Measurements from ENCODE around the gene MAPRE2. TPM values are rescaled to one million over a fixed set of nuclear protein-coding genes. Genes with fewer than 3 reads are reported as not detected.

The MAPRE2 gene
- 100 to 1,000 TPM; 107 to 133 TPM for total RNA-seq

- Histone ChIP-seq H3K4me1 (peaks cover 0 to 47% of the 10 kb centered on the region in 2 donors), H3K4me3 (peak within 1 kb of the TSS; percentile 76 to 87)
These were observed at the start of gene MAPRE2 for GRCh38 chr18:35040988-35041814. MAPRE2 (plus strand) TSS chr18:35041413; CDS start chr18:35041540, 127 bp downstream.

GRCh38 chr18:34991561-34991960, 49.7 kb upstream of the MAPRE2 start:
- Histone ChIP-seq H3K9me3 (no peaks in the 10 kb centered on the region), H3K27me3 (no peaks in the 10 kb centered on the region), H3K27ac (no peak overlapping the region), H3K4me1 (peaks cover 0 to 9% of the 10 kb centered on the region in 2 donors), H3K4me3 (no peak overlapping the region), H3K36me3 (no peaks in the 10 kb centered on the region)
- TF ChIP-seq CTCF (IDR thresholded peaks at IDR 0.05), result no peak
- no peak for DNase-seq (ENCODE audit: low spot score)

More at GRCh38 chr18:35040988-35041814, at the start of gene MAPRE2:
- Histone ChIP-seq H3K27ac (peak within 1 kb of the TSS; percentile 89 to 92), H3K9me3 (no peaks in the 10 kb centered on the region), H3K36me3 (no peaks in the 10 kb centered on the region), H3K27me3 (no peaks in the 10 kb centered on the region)
- DNase-seq (ENCODE audit: low spot score), result peak; percentile 99
- no peak for TF ChIP-seq CTCF (IDR thresholded peaks at IDR 0.05)

GRCh38 chr18:34993289-34993688, 47.9 kb upstream of the MAPRE2 start:
- Histone ChIP-seq H3K27ac (no peak overlapping the region), H3K4me1 (peaks cover 0 to 9% of the 10 kb centered on the region in 2 donors), H3K4me3 (no peak overlapping the region), H3K36me3 (no peaks in the 10 kb centered on the region), H3K9me3 (no peaks in the 10 kb centered on the region), H3K27me3 (no peaks in the 10 kb centered on the region)
- DNase-seq (ENCODE audit: low spot score), result no peak
- TF ChIP-seq CTCF (IDR thresholded peaks at IDR 0.05), result no peak

- no peaks in the 10 kb centered on the region for H3K9me3 ChIP-seq
- DNase-seq (ENCODE audit: low spot score), result no peak
- H3K36me3 ChIP-seq, result no peaks in the 10 kb centered on the region
- H3K27me3 ChIP-seq, result no peaks in the 10 kb centered on the region
- H3K4me3 ChIP-seq, result no peak overlapping the region
- peaks cover 0 to 7% of the 10 kb centered on the region in 2 donors for H3K4me1 ChIP-seq
- no peak for TF ChIP-seq CTCF (IDR thresholded peaks at IDR 0.05)
- H3K27ac ChIP-seq, result no peak overlapping the region
These were observed 45.5 kb upstream of the MAPRE2 start for GRCh38 chr18:34995746-34996145.

- no peak for DNase-seq (ENCODE audit: low spot score)
- H3K9me3 ChIP-seq, result no peaks in the 10 kb centered on the region
- no peaks in the 10 kb centered on the region for H3K27me3 ChIP-seq
- no peaks in the 10 kb centered on the region for H3K36me3 ChIP-seq
- no peak overlapping the region for H3K27ac ChIP-seq
- H3K4me3 ChIP-seq, result no peak overlapping the region
- H3K4me1 ChIP-seq, result no peaks in the 10 kb centered on the region
- TF ChIP-seq CTCF (IDR thresholded peaks at IDR 0.05), result no peak
These were observed 42.6 kb upstream of the MAPRE2 start for GRCh38 chr18:34998661-34999060.
